Upper lobe of left lung (tissue), 4 donors: ENCODE results near the gene ZNF23.

ENCODE experiments used
- CTCF ChIP-seq, 6 experiments: fragments of 450-650 bp in 4 of 6; fragments of 200-600 bp in 2 of 6; sonication (generic) in 2 of 6; IDR thresholded peaks; one replicate each; pipeline ENCODE4 v1.5.1; 2016 to 2019; ENCODE audit warnings: antibody characterized with exemption in 6 of 6
- POLR2A ChIP-seq, 4 donors: fragments of 450-650 bp; IDR thresholded peaks; one replicate each; pipeline ENCODE4 v1.5.1; 2016 to 2017; ENCODE audit warnings: antibody characterized with exemption in 4 of 4, mild to moderate bottlenecking in 2 of 4

DNA sequence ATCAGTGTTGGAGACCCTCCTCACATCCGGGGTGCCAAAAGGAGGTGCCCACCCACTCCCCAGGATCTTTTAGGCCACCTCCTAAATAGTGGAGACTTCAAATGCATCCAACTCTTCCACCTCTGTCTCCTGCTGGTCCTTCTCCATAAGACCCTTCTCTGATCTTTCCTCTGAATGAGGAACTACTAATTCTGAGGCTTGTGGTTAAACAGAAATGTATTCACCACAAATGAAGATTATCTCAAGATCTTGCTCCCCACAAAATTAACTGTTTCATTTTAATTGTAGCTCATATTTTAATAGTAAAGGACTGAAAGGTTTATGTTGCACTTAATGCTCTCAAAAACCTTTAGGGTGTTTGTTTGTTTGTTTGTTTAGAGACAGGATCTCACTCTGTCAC lies 54.3 kb downstream of the ZNF23 start:
- TF ChIP-seq CTCF (IDR thresholded peaks at IDR 0.05) (no peak), POLR2A (IDR thresholded peaks at IDR 0.05) (no peak)
